OCI-LY3 (cell line): ENCODE data around the gene PRDM16.

Source experiments
- H2AFZ ChIP-seq: fragments of 200-600, 300-600 bp; shearing (Covaris generic); 2 replicates; pipeline ENCODE4 v1.6.0; 2014; ENCODE audit warnings: antibody characterized with exemption, low read depth, low read length
- H3K27ac ChIP-seq: fragments of 200-600, 300-600 bp; sonication (generic); 2 replicates; pipeline ENCODE4 v1.5.1; 2014; ENCODE audit warnings: mild to moderate bottlenecking, low read length, moderate library complexity, mixed read lengths
- H3K27me3 ChIP-seq: fragments of 200-600, 300-600 bp; sonication (generic); 2 replicates; pipeline ENCODE4 v1.6.1; 2014; ENCODE audit warnings: low read depth, low read length, mixed read lengths
- H3K36me3 ChIP-seq: fragments of 200-600, 300-600 bp; sonication (generic); replicated peaks from 2 replicates; pipeline ENCODE3; 2014; ENCODE audit warnings: low read depth, low read length, mixed read lengths
- H3K4me1 ChIP-seq: fragments of 300-600, 200-600 bp; sonication (generic); 2 replicates; pipeline ENCODE4 v1.6.1; 2014; ENCODE audit warnings: low read length, mixed read lengths
- H3K4me2 ChIP-seq: fragments of 200-600, 300-600 bp; sonication (generic); 2 replicates; pipeline ENCODE4 v1.6.1; 2014; ENCODE audit warnings: low read length, mixed read lengths
- H3K4me3 ChIP-seq: fragments of 300-600, 200-600 bp; sonication (generic); 2 replicates; pipeline ENCODE4 v1.5.1; 2014; ENCODE audit warnings: antibody characterized with exemption, mild to moderate bottlenecking, low read length, moderate library complexity
- H3K79me2 ChIP-seq: fragments of 300-600, 200-600 bp; shearing (Covaris generic); 2 replicates; pipeline ENCODE4 v1.6.1; 2014; ENCODE audit warnings: mild to moderate bottlenecking, low read length, mixed read lengths
- H3K9ac ChIP-seq: fragments of 300-600, 200-600 bp; shearing (Covaris generic); 2 replicates; pipeline ENCODE4 v1.6.0; 2014; ENCODE audit warnings: mild to moderate bottlenecking, low read length, moderate library complexity
- H3K9me3 ChIP-seq: fragments of 200-600, 300-600 bp; shearing (Covaris generic); 2 replicates; pipeline ENCODE4 v1.6.1; 2014; ENCODE audit warnings: low read length, mixed read lengths; ENCODE audit not compliant: insufficient read depth
- H4K20me1 ChIP-seq: fragments of 200-600, 300-600 bp; sonication (generic); 2 replicates; pipeline ENCODE4 v1.6.1; 2016; ENCODE audit warnings: low read length, mixed read lengths; ENCODE audit not compliant: insufficient read depth
- EZH2phosphoT487 ChIP-seq: fragments of 200-600 bp; shearing (Covaris generic); IDR thresholded peaks from 2 replicates; pipeline ENCODE4 v1.6.1; 2018; ENCODE audit warnings: antibody characterized with exemption, mixed run types, low read depth
- TF ChIP-seq, protein P1 (sequence below): fragments of 200-600, 300-600 bp; sonication (generic); IDR thresholded peaks from 2 replicates; pipeline ENCODE4 v1.5.1; 2014; ENCODE audit warnings: antibody characterized with exemption, low read length, low read depth

The PRDM16 gene

DNA sequence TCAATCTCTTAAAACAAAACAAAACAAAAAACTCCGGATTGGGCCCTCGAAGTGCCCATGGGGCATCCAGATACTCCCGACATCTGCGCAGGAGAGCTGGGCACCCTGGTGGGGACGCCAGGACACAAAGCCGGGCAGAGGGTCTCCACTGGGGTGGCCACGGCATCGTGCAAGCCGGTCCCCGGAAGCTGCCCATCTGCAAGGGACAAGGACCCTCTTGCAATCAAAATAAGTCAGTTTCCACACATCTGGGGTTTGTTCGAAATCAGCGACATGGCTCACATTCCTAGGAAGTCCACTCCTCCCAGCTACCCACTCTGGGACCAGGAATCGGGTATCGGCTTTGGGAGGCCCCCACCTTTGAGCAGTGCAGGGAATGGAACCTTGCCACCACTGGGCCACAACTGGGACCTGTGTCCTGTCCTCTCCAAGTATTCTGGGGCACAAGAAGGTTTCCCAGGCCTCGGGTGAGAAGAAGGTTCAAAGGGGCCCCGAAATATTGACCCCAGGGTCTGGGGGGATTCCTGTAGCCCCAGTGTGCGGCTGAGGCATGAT, 4.6 kb upstream of the PRDM16 start:
- TF ChIP-seq, protein P1, sequence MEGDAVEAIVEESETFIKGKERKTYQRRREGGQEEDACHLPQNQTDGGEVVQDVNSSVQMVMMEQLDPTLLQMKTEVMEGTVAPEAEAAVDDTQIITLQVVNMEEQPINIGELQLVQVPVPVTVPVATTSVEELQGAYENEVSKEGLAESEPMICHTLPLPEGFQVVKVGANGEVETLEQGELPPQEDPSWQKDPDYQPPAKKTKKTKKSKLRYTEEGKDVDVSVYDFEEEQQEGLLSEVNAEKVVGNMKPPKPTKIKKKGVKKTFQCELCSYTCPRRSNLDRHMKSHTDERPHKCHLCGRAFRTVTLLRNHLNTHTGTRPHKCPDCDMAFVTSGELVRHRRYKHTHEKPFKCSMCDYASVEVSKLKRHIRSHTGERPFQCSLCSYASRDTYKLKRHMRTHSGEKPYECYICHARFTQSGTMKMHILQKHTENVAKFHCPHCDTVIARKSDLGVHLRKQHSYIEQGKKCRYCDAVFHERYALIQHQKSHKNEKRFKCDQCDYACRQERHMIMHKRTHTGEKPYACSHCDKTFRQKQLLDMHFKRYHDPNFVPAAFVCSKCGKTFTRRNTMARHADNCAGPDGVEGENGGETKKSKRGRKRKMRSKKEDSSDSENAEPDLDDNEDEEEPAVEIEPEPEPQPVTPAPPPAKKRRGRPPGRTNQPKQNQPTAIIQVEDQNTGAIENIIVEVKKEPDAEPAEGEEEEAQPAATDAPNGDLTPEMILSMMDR = no peak
- no peak for TF ChIP-seq EZH2phosphoT487
- H4K20me1 ChIP-seq = no peaks in the 10 kb centered on the region
- no peak overlapping the region for H3K9ac ChIP-seq
- H3K36me3 ChIP-seq = no peaks in the 10 kb centered on the region
- H3K27me3 ChIP-seq = no peaks in the 10 kb centered on the region
- no peak overlapping the region for H2AFZ ChIP-seq
- H3K27ac ChIP-seq = no peak overlapping the region
- H3K4me2 ChIP-seq = no peak overlapping the region
- no peak overlapping the region for H3K4me3 ChIP-seq
- no peaks in the 10 kb centered on the region for H3K9me3 ChIP-seq
- no peaks in the 10 kb centered on the region for H3K4me1 ChIP-seq
- H3K79me2 ChIP-seq = no peaks in the 10 kb centered on the region

DNA sequence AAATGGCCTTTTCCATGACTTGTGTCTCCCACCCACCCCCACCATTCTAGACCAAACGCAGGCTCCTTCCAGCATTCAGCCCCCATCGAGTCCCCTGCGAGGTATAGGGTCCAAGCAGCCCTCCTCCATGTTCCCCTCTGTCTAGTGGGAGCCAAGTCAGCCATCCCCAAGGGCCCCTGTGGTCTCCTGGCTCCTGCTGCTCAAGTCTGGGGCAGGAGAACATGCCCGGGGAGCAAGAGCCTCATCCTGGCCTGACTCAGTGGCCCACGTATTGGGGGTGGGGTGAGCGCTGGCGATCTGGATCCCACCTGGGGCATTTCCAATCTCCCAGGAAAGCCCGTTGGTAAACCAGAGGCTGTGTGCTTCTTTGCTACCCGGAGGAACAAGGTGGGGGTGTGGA, 4.1 kb upstream of the PRDM16 start:
- TF ChIP-seq EZH2phosphoT487 = no peak
- TF ChIP-seq, protein P1 = no peak
- Histone ChIP-seq H3K4me1 (no peaks in the 10 kb centered on the region), H3K9me3 (no peaks in the 10 kb centered on the region), H3K27me3 (no peaks in the 10 kb centered on the region), H3K4me2 (no peak overlapping the region), H3K36me3 (no peaks in the 10 kb centered on the region), H3K4me3 (no peak overlapping the region), H3K9ac (no peak overlapping the region), H3K27ac (no peak overlapping the region), H4K20me1 (no peaks in the 10 kb centered on the region), H3K79me2 (no peaks in the 10 kb centered on the region), H2AFZ (no peak overlapping the region)

DNA sequence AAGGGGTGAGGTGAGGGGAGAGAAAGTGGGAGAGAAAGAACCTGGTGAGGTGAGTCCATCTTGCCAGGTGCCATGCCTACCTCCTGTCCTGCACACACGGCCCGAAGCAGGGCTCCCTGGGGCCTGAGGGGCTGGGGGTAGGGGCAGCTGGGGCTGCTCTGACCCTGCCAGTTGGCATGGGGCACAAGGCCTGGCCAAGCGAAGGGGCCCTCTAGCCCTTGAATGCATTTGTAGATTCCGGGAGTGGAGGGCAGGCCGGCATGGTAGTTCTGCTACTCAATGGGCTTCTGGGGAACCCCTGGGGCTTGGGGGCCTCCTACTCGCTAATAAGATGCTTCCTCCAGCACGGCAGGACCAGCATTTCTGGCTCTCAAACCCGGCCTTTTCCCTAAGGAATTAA, 3.6 kb upstream of the PRDM16 start:
- TF ChIP-seq, protein P1 = no peak
- TF ChIP-seq EZH2phosphoT487 = no peak
- no peaks in the 10 kb centered on the region for H3K27me3 ChIP-seq
- no peak overlapping the region for H3K4me2 ChIP-seq
- no peaks in the 10 kb centered on the region for H3K9me3 ChIP-seq
- no peaks in the 10 kb centered on the region for H4K20me1 ChIP-seq
- H3K4me3 ChIP-seq = no peak overlapping the region
- no peaks in the 10 kb centered on the region for H3K36me3 ChIP-seq
- no peak overlapping the region for H3K27ac ChIP-seq
- H3K79me2 ChIP-seq = no peaks in the 10 kb centered on the region
- H2AFZ ChIP-seq = no peak overlapping the region
- H3K9ac ChIP-seq = no peak overlapping the region
- H3K4me1 ChIP-seq = no peaks in the 10 kb centered on the region

DNA sequence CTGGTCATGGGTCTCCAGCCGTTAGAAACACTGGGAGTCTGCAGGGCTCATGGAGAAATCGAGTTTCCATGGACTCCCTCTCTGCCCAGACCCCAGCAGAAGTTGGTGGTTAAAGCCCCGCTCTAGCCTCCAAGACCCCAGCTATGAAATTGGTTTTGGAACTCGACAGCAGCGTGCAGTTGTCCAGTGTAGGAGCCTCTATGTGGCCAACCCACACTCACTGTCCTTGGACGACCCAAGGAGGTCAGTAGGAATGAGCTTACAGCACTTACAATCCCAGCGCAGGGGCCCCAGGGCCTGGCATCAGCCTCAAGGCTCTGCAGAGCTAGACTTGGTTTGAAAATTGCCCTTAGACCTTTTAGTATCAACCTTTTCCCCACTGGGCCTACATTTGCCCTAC, 3.2 kb upstream of the PRDM16 start:
- Histone ChIP-seq H3K79me2 (no peaks in the 10 kb centered on the region), H3K4me2 (no peak overlapping the region), H3K9me3 (no peaks in the 10 kb centered on the region), H3K4me1 (no peaks in the 10 kb centered on the region), H3K36me3 (no peaks in the 10 kb centered on the region), H3K27me3 (no peaks in the 10 kb centered on the region), H3K4me3 (no peak overlapping the region), H2AFZ (no peak overlapping the region), H3K27ac (no peak overlapping the region), H4K20me1 (no peaks in the 10 kb centered on the region), H3K9ac (no peak overlapping the region)
- TF ChIP-seq, protein P1 = no peak
- TF ChIP-seq EZH2phosphoT487 = no peak
